T-cell (primary cell): ENCODE measurements around the gene NAMPT. TPM values are rescaled to one million over a fixed set of nuclear protein-coding genes. Genes with fewer than 3 reads are reported as not detected.

Experiments
- ATAC-seq, 4 experiments: fragments of 200-7000 bp in 3 of 4; fragments of 150-1000 bp in 1 of 4; cut with Tn5 transposase; replicated peaks in 1 of 4; 1 replicate in 3 of 4; 2 replicates in 1 of 4; pipeline ENCODE4 v1.10.0; 2021; ENCODE audit warnings: moderate library complexity in 3 of 4, mild to moderate bottlenecking in 2 of 4, moderate number of reproducible peaks in 1 of 4
- CTCF ChIA-PET, 2 donors: fragments of 300-600 bp; sonication (Branson Sonifier 250); formaldehyde crosslinking; loops; one replicate each; lab custom pipeline; 2022; ENCODE audit warnings: antibody characterized with exemption in 2 of 2; lab: Charles Lee
- POLR2A ChIA-PET, 2 donors: fragments of 300-600 bp; sonication (Branson Sonifier 250); formaldehyde crosslinking; loops; one replicate each; lab custom pipeline; 2022; ENCODE audit warnings: antibody characterized with exemption in 2 of 2; lab: Charles Lee
- DNase-seq, 35 experiments: peaks; one replicate each; pipeline versions ENCODE4 v3.0.0 to v3.0.0-alpha.2; 2013 to 2023
- H3K27ac ChIP-seq: one replicate; pipeline ENCODE4 v1.5.1; 2013; ENCODE audit warnings: low read length
- H3K27me3 ChIP-seq, 2 experiments: replicated peaks in 1 of 2; 1 replicate in 1 of 2; 2 replicates in 1 of 2; pipeline versions ENCODE4 v1.6.1 to v1.7.0; 2013; ENCODE audit warnings: low read length in 1 of 2, mixed read lengths in 1 of 2; ENCODE audit not compliant: control insufficient read depth in 2 of 2, insufficient read depth in 2 of 2; ENCODE audit errors: extremely low read depth in 1 of 2
- H3K36me3 ChIP-seq, 2 donors: 1 replicate in 1 of 2; 2 replicates in 1 of 2; pipeline versions ENCODE4 v1.6.1 to v1.7.0; 2013; ENCODE audit warnings: low read length in 1 of 2; ENCODE audit not compliant: control insufficient read depth in 2 of 2, insufficient read depth in 1 of 2; ENCODE audit errors: extremely low read depth in 1 of 2
- H3K4me1 ChIP-seq, 2 experiments: 1 replicate in 1 of 2; 2 replicates in 1 of 2; pipeline versions ENCODE4 v1.6.1 to v1.7.0; 2013; ENCODE audit warnings: low read length in 2 of 2, mixed read lengths in 1 of 2; ENCODE audit not compliant: insufficient read depth in 2 of 2, control insufficient read depth in 1 of 2; ENCODE audit errors: extremely low read depth in 1 of 2
- H3K4me3 ChIP-seq, 2 donors: 1 replicate in 1 of 2; 2 replicates in 1 of 2; pipeline versions ENCODE4 v1.5.1 to v1.7.0; 2013; ENCODE audit warnings: mild to moderate bottlenecking in 2 of 2, low read length in 1 of 2, moderate library complexity in 1 of 2; ENCODE audit not compliant: control insufficient read depth in 1 of 2; ENCODE audit errors: extremely low read depth in 1 of 2
- H3K9me3 ChIP-seq: 2 replicates; pipeline ENCODE4 v1.7.0; 2013
- H3K27ac Mint-ChIP-seq, 2 donors: one replicate each; pipeline ENCODE4 v1.8.0; 2020 to 2021; ENCODE audit warnings: mild to moderate bottlenecking in 2 of 2, mixed read lengths in 2 of 2
- H3K27me3 Mint-ChIP-seq, 2 donors: one replicate each; pipeline ENCODE4 v1.8.0; 2021 to 2022; ENCODE audit warnings: mixed read lengths in 2 of 2
- H3K36me3 Mint-ChIP-seq: one replicate; pipeline ENCODE4 v1.8.0; 2021; ENCODE audit warnings: mixed read lengths
- H3K4me1 Mint-ChIP-seq, 3 donors: one replicate each; pipeline ENCODE4 v1.8.0; 2020 to 2022; ENCODE audit warnings: mixed read lengths in 3 of 3, mild to moderate bottlenecking in 1 of 3
- H3K4me3 Mint-ChIP-seq, 3 donors: one replicate each; pipeline ENCODE4 v1.8.0; 2020 to 2022; ENCODE audit warnings: mild to moderate bottlenecking in 3 of 3, mixed read lengths in 3 of 3, moderate library complexity in 3 of 3
- H3K9me3 Mint-ChIP-seq, 3 donors: one replicate each; pipeline ENCODE4 v1.8.0; 2020 to 2022; ENCODE audit warnings: mixed read lengths in 3 of 3
- WGBS: methylation state at CpG from one replicate; pipeline ENCODE4 v1.1.5; 2013; ENCODE audit warnings: missing lambda C conversion rate; ENCODE audit not compliant: insufficient coverage; 5-methylcytosine and 5-hydroxymethylcytosine counted together
- total RNA-seq, 35 experiments: library from RNA in 6 of 35; stranded (reverse) in 6 of 35; fragments of 120-200 nt in 1 of 35; gene quantifications; one replicate each; pipeline versions ENCODE4 v1.2.1 to v1.2.4 and lab custom pipeline; 2013 to 2026

The NAMPT gene
- total RNA-seq, 5 donors from 2014 or later (not counting 1 experiment from before 2014, with no cell fraction given): 22.4 to 151 (median 28.2) TPM

GRCh38 chr7:106224797-106225196, 60.0 kb downstream of the NAMPT start:
- ChIA-PET POLR2A (interaction anchor here in 1 of 2 donors (0.6 kb wide), 1 partner anchor 899 kb away, joined by 3 read pairs; no protein-coding TSS in a partner anchor), CTCF (interaction anchor here in 1 of 2 donors (0.7 kb wide), 1 partner anchor 75 kb away, joined by 3 read pairs; no protein-coding TSS in a partner anchor)
- Histone ChIP-seq H3K4me1 (no peaks in the 10 kb centered on the region), H3K27ac (no peak overlapping the region), H3K36me3 (no peaks in the 10 kb centered on the region), H3K9me3 (no peaks in the 10 kb centered on the region), H3K27me3 (peaks cover 0 to 6% of the 10 kb centered on the region in 2 experiments), H3K4me3 (no peak overlapping the region)
- WGBS: 93% methylated on average over 3 of the region's 6 CpGs
- no peak overlapping the region for H3K4me3 Mint-ChIP-seq
- peaks cover 5 to 12% of the 10 kb centered on the region in 2 donors for H3K27me3 Mint-ChIP-seq
- H3K27ac Mint-ChIP-seq: no peak overlapping the region
- ATAC-seq (no peak), DNase-seq (no peak)
- no peaks in the 10 kb centered on the region for H3K4me1 Mint-ChIP-seq
- H3K36me3 Mint-ChIP-seq: no peaks in the 10 kb centered on the region
- no peaks in the 10 kb centered on the region for H3K9me3 Mint-ChIP-seq

DNA sequence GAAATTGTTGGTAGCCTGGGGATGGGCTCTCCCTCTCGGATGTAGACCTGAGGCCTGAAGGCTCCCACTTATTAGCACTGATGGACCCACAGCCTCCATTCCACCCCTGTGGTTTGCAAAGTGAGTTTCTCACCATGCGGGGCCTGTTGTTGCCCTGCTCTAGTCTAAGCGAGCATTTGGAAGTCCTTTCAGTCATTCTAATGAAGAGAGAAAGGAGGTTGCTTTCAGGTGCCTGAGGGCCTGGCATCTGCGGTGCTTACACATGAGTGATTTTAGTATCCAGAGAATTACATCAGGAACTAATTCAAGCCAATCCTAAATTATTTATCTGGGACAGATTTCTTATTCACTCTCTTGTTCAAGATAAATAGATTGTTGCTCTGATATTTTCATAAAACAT, 61.6 kb downstream of the NAMPT start:
- CTCF ChIA-PET: interaction anchor here in 1 of 2 donors (0.6 kb wide), 1 partner anchor 143 kb away, joined by 8 read pairs; no protein-coding TSS in a partner anchor
- H3K4me3 ChIP-seq: no peak overlapping the region
- no peak overlapping the region for H3K4me3 Mint-ChIP-seq
- H3K27me3 ChIP-seq: peaks cover 0 to 6% of the 10 kb centered on the region in 2 experiments
- no peak overlapping the region for H3K27ac Mint-ChIP-seq
- POLR2A ChIA-PET: no interaction called here
- H3K9me3 Mint-ChIP-seq: no peaks in the 10 kb centered on the region
- H3K36me3 Mint-ChIP-seq: no peaks in the 10 kb centered on the region
- H3K4me1 ChIP-seq: no peaks in the 10 kb centered on the region
- DNase-seq (no peak), ATAC-seq (no peak)
- H3K4me1 Mint-ChIP-seq: peaks cover 0 to 2% (median 0%) of the 10 kb centered on the region in 3 donors
- peaks cover 5 to 9% of the 10 kb centered on the region in 2 donors for H3K27me3 Mint-ChIP-seq
- WGBS: no CpG with 5 or more reads among the region's 4 CpGs
- no peaks in the 10 kb centered on the region for H3K9me3 ChIP-seq
- H3K36me3 ChIP-seq: no peaks in the 10 kb centered on the region
- H3K27ac ChIP-seq: no peak overlapping the region

DNA sequence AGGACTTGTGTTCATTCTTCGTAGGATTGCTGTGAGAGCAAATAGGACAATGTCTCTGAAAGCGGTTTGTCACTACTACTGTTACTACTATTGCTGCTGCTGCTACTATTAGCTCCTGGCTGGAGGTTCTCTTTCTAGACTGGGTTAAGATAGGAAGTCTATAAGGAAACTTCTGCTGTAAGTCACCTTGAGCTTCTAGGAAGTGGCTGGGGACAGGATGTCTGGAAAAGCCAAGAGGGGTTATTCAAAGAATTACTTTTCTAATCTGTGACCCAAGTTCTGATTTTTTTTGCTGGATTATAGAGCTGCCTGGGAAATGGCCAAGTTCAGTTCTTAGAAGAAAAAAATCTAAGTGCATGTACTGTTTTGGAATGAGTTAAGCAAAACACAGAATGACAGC, 62.2 kb downstream of the NAMPT start:
- WGBS: no CpG with 5 or more reads among the region's 2 CpGs
- no peaks in the 10 kb centered on the region for H3K36me3 ChIP-seq
- no peak overlapping the region for H3K27ac ChIP-seq
- H3K27me3 ChIP-seq: peaks cover 0 to 6% of the 10 kb centered on the region in 2 experiments
- ChIA-PET POLR2A (no interaction called here), CTCF (interaction anchor here (0.5 to 0.6 kb wide), 2 partner anchors 143 to 777 kb away, joined by 3 to 8 read pairs; no protein-coding TSS in a partner anchor)
- no peak overlapping the region for H3K27ac Mint-ChIP-seq
- H3K4me3 ChIP-seq: no peak overlapping the region
- H3K4me1 Mint-ChIP-seq: peaks cover 0 to 2% (median 0%) of the 10 kb centered on the region in 3 donors
- DNase-seq (no peak), ATAC-seq (no peak)
- H3K9me3 Mint-ChIP-seq: no peaks in the 10 kb centered on the region
- H3K9me3 ChIP-seq: no peaks in the 10 kb centered on the region
- peaks cover 5 to 9% of the 10 kb centered on the region in 2 donors for H3K27me3 Mint-ChIP-seq
- H3K4me3 Mint-ChIP-seq: no peak overlapping the region
- H3K4me1 ChIP-seq: no peaks in the 10 kb centered on the region
- no peaks in the 10 kb centered on the region for H3K36me3 Mint-ChIP-seq

- Mint-ChIP-seq H3K4me1 (peaks cover 0 to 2% (median 0%) of the 10 kb centered on the region in 3 donors), H3K4me3 (no peak overlapping the region), H3K27me3 (peaks cover 13 to 14% of the 10 kb centered on the region in 2 donors), H3K9me3 (no peaks in the 10 kb centered on the region), H3K27ac (no peak overlapping the region), H3K36me3 (no peaks in the 10 kb centered on the region)
- POLR2A ChIA-PET: no interaction called here
- CTCF ChIA-PET: no interaction called here
- Histone ChIP-seq H3K4me1 (no peaks in the 10 kb centered on the region), H3K4me3 (no peak overlapping the region), H3K9me3 (no peaks in the 10 kb centered on the region), H3K27me3 (peaks cover 0 to 10% of the 10 kb centered on the region in 2 experiments), H3K27ac (no peak overlapping the region), H3K36me3 (no peaks in the 10 kb centered on the region)
- no CpG with 5 or more reads among the region's 3 CpGs for WGBS
- no peak for ATAC-seq
- no peak for DNase-seq
These were observed 64.5 kb downstream of the NAMPT start for GRCh38 chr7:106220307-106220706.

DNA sequence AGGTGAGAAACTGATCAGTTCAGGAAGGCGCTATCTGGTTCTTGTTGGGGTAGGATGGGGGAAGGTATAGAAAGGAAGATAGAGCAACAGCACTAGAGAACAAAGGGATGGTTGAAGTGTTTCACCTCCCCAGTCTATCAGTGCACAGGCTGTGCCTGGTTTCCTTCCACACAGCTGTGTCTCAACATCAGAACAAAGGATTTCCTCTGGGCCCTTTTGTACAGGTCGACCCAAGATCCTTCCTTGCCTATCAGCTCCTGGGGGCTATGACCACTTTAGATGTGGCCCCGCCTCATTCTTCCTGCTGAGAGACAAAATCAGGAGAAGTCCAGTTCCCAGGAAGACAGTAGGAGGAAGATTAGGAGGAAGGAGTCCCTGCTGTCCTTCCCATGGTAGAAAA, 65.6 kb downstream of the NAMPT start:
- no peak overlapping the region for H3K27ac Mint-ChIP-seq
- Histone ChIP-seq H3K36me3 (no peaks in the 10 kb centered on the region), H3K4me3 (no peak overlapping the region), H3K9me3 (no peaks in the 10 kb centered on the region), H3K27me3 (peaks cover 0 to 10% of the 10 kb centered on the region in 2 experiments), H3K4me1 (no peaks in the 10 kb centered on the region), H3K27ac (no peak overlapping the region)
- H3K4me1 Mint-ChIP-seq: peaks cover 0 to 2% (median 0%) of the 10 kb centered on the region in 3 donors
- WGBS: 100% methylated on average over 1 of the region's 3 CpGs
- H3K36me3 Mint-ChIP-seq: no peaks in the 10 kb centered on the region
- ATAC-seq (no peak), DNase-seq (no peak)
- H3K4me3 Mint-ChIP-seq: no peak overlapping the region
- ChIA-PET CTCF (no interaction called here), POLR2A (interaction anchor here in 1 of 2 donors (0.6 kb wide), 1 partner anchor 578 kb away, joined by 18 read pairs; no protein-coding TSS in a partner anchor)
- peaks cover 9% of the 10 kb centered on the region in 2 donors for H3K27me3 Mint-ChIP-seq
- no peaks in the 10 kb centered on the region for H3K9me3 Mint-ChIP-seq

GRCh38 chr7:106218546-106218945, 66.2 kb downstream of the NAMPT start:
- peaks cover 0 to 2% (median 0%) of the 10 kb centered on the region in 3 donors for H3K4me1 Mint-ChIP-seq
- H3K4me3 Mint-ChIP-seq: no peak overlapping the region
- H3K27ac Mint-ChIP-seq: no peak overlapping the region
- H3K36me3 Mint-ChIP-seq: no peaks in the 10 kb centered on the region
- CTCF ChIA-PET: interaction anchor here in 1 of 2 donors (0.8 to 1.1 kb wide), 2 partner anchors 16 to 383 kb away, joined by 3 read pairs; no protein-coding TSS in a partner anchor
- 82% methylated on average over 2 of the region's 3 CpGs for WGBS
- Histone ChIP-seq H3K27me3 (peaks cover 0 to 10% of the 10 kb centered on the region in 2 experiments), H3K4me3 (no peak overlapping the region), H3K9me3 (no peaks in the 10 kb centered on the region), H3K36me3 (no peaks in the 10 kb centered on the region), H3K4me1 (no peaks in the 10 kb centered on the region), H3K27ac (no peak overlapping the region)
- POLR2A ChIA-PET: interaction anchor here in 1 of 2 donors (0.6 kb wide), 2 partner anchors 578 to 813 kb away, joined by 3 to 18 read pairs; no protein-coding TSS in a partner anchor
- no peak for DNase-seq
- H3K9me3 Mint-ChIP-seq: no peaks in the 10 kb centered on the region
- ATAC-seq: no peak
- H3K27me3 Mint-ChIP-seq: peaks cover 9% of the 10 kb centered on the region in 2 donors
